Left ventricle myocardium superior (tissue), 1 donor: ENCODE measurements around the gene SIRT5. TPM values are rescaled to one million over a fixed set of nuclear protein-coding genes. Genes with fewer than 3 reads are reported as not detected.

ENCODE experiments used
- ATAC-seq: fragments of 200-7000 bp; cut with Tn5 transposase; one replicate; pipeline ENCODE4 v1.9.1; 2020; ENCODE audit warnings: mild to moderate bottlenecking, moderate library complexity
- DNase-seq: peaks from one replicate; pipeline ENCODE4 v3.0.0-alpha.2; 2020
- intact Hi-C: fragments of 100-400 bp; cut with micrococcal nuclease; formaldehyde crosslinking; loops from one replicate; pipeline ENCODE4 v1.11.0; 2022
- long read RNA-seq: library from polyadenylated mRNA; unstranded; transcript quantifications from one replicate; pipeline ENCODE4 v2.0.0, GENCODE V29; 2021
- total RNA-seq: library from RNA; stranded (reverse); fragmentation: NEBNext Ultra II Directional; extraction: Animal tissue kit (Norgen Biotek cat#: 25700); gene quantifications from one replicate; pipeline ENCODE4 v1.2.1, GENCODE V29; 2021
- donor health status: DM: no; HTN: yes; CAD: no; lungs with severe emphysema.

SIRT5 gene
- 59.3 TPM for total RNA-seq
- long read RNA-seq, transcript SIRT5-205 (10 exons, 3,922 nt), result major isoform, 9 of 105 reads
- long read RNA-seq, partial matches to known transcripts, result 17 of 105 reads
- long read RNA-seq, other reads (novel, unspliced or antisense), result 77 of 105 reads

- peak; percentile 71 for ATAC-seq
- intact Hi-C loops, result no loop called here
- peak; percentile 86 for DNase-seq
These were observed at the start of gene SIRT5 for GRCh38 chr6:13574571-13575376. SIRT5 (plus strand) TSS chr6:13574601; CDS start chr6:13584111, 9,510 bp downstream.

GRCh38 chr6:13524801-13525508 lies 49.4 kb upstream of the SIRT5 start:
- no peak for ATAC-seq

GRCh38 chr6:13526357-13526726 lies 48.1 kb upstream of the SIRT5 start:
- no peak for ATAC-seq
- intact Hi-C loops, result no loop called here
- no peak for DNase-seq

More at GRCh38 chr6:13524801-13525508, 49.4 kb upstream of the SIRT5 start:
- intact Hi-C loops, result no loop called here
- no peak for DNase-seq

- DNase-seq (peak; percentile 50), ATAC-seq (peak; percentile 68)
- intact Hi-C loops, result no loop called here
These were observed 47.4 kb upstream of the SIRT5 start for GRCh38 chr6:13526727-13527670.

- DNase-seq, result no peak
- intact Hi-C loops, result no loop called here
- ATAC-seq, result no peak
These were observed 46.7 kb upstream of the SIRT5 start for GRCh38 chr6:13527671-13528056.

- intact Hi-C loops, result no loop called here
- ATAC-seq, result peak; percentile 17
- no peak for DNase-seq
These were observed 46.2 kb upstream of the SIRT5 start for GRCh38 chr6:13528232-13528631.

- DNase-seq (no peak), ATAC-seq (peak; percentile 89)
- intact Hi-C loops, result no loop called here
These were observed 45.5 kb upstream of the SIRT5 start for GRCh38 chr6:13528777-13529343.

- DNase-seq, result no peak
- intact Hi-C loops, result no loop called here
- no peak for ATAC-seq
These were observed 42.4 kb upstream of the SIRT5 start for GRCh38 chr6:13531956-13532355.

- intact Hi-C loops, result no loop called here
- ATAC-seq, result no peak
- DNase-seq, result no peak
These were observed 39.9 kb upstream of the SIRT5 start for GRCh38 chr6:13534536-13534935.

GRCh38 chr6:13535306-13535705 lies 39.1 kb upstream of the SIRT5 start:
- DNase-seq, result no peak
- ATAC-seq, result no peak
- intact Hi-C loops, result loop anchor here (5.0 kb wide), 1 partner anchor 198 kb away; no protein-coding TSS in a partner anchor

GRCh38 chr6:13536796-13537526 lies 37.4 kb upstream of the SIRT5 start:
- no peak for DNase-seq
- ATAC-seq, result no peak
- intact Hi-C loops, result loop anchor here (5.0 kb wide), 1 partner anchor 200 kb away; no protein-coding TSS in a partner anchor

GRCh38 chr6:13537527-13537897 lies 36.9 kb upstream of the SIRT5 start:
- intact Hi-C loops, result loop anchor here (5.0 kb wide), 1 partner anchor 200 kb away; no protein-coding TSS in a partner anchor

GRCh38 chr6:13538084-13538483 lies 36.3 kb upstream of the SIRT5 start:
- no peak for DNase-seq
- ATAC-seq, result peak; percentile 81
- intact Hi-C loops, result loop anchor here (5.0 kb wide), 1 partner anchor 201 kb away; no protein-coding TSS in a partner anchor

More at GRCh38 chr6:13537527-13537897, 36.9 kb upstream of the SIRT5 start:
- DNase-seq (no peak), ATAC-seq (peak; percentile 62)

GRCh38 chr6:13538600-13538999 lies 35.8 kb upstream of the SIRT5 start:
- DNase-seq, result no peak
- intact Hi-C loops, result loop anchor here (5.0 kb wide), 1 partner anchor 201 kb away; no protein-coding TSS in a partner anchor
- ATAC-seq, result peak; percentile 20

- DNase-seq, result no peak
- no peak for ATAC-seq
- intact Hi-C loops, result loop anchor here (5.0 kb wide), 1 partner anchor 202 kb away; no protein-coding TSS in a partner anchor
These were observed 34.8 kb upstream of the SIRT5 start for GRCh38 chr6:13539572-13539971.

GRCh38 chr6:13541496-13541895 lies 32.9 kb upstream of the SIRT5 start:
- DNase-seq, result no peak
- no peak for ATAC-seq
- intact Hi-C loops, result no loop called here

GRCh38 chr6:13544454-13545186 lies 29.8 kb upstream of the SIRT5 start:
- no peak for ATAC-seq
- intact Hi-C loops, result no loop called here
- no peak for DNase-seq
